D721Med (cell line): ENCODE data around the gene PTGFRN.

Experiments
- DNase-seq: peaks from one replicate; pipeline ENCODE4 v3.0.0; 2011; ENCODE audit warnings: low spot score; ENCODE audit not compliant: insufficient read length
- FAIRE-seq: peaks from 2 replicates; lab custom pipeline; 2011; peaks lifted over from hg19 to GRCh38; lab: Jason Lieb, UNC
- TF ChIP-seq, protein P1 (sequence below): IDR thresholded peaks from 2 replicates; pipeline ENCODE4 v1.5.1; 2012; ENCODE audit warnings: mild to moderate bottlenecking, control low read depth; ENCODE audit not compliant: insufficient read depth; ENCODE audit errors: missing control alignments

Gene PTGFRN

DNA sequence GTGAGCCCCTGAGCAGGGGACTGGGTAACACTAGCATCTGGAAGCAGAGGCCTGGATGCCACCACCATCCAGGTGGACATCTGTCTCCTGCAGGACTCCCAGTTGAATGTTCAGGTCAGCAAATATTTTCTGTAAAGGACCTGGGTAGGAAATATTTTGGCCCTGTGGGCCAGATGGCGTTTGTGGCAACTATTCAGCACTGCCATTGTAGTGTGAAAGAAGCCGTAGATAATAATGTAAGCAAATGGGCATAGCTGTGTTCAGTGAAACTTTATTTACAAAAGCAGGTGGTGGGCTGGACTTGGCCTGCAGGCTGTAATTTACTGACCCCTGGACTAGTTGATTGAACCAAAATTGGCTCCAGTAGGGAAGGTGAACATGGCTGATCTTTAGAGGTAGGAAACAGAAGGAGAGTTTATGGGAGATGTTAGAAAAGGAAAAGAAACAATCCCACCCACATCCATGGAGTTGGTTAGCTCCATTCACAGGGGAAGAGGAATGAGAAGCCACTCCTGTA, 71.9 kb downstream of the PTGFRN start:
- TF ChIP-seq, protein P1, sequence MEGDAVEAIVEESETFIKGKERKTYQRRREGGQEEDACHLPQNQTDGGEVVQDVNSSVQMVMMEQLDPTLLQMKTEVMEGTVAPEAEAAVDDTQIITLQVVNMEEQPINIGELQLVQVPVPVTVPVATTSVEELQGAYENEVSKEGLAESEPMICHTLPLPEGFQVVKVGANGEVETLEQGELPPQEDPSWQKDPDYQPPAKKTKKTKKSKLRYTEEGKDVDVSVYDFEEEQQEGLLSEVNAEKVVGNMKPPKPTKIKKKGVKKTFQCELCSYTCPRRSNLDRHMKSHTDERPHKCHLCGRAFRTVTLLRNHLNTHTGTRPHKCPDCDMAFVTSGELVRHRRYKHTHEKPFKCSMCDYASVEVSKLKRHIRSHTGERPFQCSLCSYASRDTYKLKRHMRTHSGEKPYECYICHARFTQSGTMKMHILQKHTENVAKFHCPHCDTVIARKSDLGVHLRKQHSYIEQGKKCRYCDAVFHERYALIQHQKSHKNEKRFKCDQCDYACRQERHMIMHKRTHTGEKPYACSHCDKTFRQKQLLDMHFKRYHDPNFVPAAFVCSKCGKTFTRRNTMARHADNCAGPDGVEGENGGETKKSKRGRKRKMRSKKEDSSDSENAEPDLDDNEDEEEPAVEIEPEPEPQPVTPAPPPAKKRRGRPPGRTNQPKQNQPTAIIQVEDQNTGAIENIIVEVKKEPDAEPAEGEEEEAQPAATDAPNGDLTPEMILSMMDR, result no peak
- DNase-seq, result no peak
- no peak for FAIRE-seq

DNA sequence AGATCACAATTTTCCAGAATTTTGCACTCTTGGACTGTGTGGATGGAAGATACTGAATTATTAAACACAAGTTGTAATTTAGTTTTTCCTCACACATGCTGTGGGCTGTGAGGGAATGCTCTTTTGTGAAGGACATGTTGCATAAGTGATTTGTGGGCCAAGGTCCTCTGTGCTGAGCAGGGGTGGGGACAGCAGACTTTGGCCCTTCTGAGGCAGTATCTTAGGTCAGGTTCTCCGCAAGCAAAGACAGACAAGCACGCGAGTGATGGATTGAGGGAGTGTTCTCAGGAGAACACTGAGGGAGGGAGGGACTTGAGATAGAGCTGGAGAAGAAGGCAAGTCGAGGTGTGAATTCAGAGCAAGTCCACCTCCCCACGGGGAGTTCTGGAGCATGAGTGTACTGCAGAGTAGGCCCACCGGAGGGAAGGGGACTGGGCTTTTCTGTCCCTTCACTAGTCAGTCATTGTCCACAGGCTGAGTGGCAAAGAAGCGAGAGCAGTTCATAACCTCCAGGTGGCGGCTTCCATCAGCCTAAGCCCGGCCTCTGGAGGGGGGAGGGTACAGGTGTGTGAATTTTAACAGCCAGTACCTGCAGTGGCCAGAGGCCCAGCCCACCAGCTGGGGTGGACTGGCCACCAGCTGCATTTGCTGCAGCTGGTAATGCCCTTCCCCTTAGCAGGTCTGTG, 72.7 kb downstream of the PTGFRN start:
- FAIRE-seq (no peak), DNase-seq (no peak)
- TF ChIP-seq, protein P1, result no peak

DNA sequence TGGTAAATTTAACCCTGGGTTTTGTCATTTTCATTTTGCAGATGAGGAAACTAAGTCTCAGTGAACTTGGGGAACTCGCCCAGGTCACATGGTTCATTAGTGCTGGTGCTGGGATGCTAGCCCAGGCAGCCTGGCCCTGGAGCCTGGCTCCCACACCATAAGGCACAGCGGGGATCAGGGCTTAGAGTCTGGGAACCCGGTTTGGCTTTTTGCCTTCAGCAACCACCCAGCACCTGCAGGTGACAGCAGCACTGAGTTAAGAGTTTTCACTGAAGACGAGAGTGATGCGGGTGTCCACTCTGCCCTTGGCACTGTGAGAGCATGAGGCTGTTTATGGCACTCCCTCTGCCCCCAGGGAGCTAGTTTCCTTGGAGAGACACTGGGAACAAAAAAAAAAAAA, 73.4 kb downstream of the PTGFRN start:
- DNase-seq, result no peak
- no peak for FAIRE-seq
- TF ChIP-seq, protein P1, result no peak

DNA sequence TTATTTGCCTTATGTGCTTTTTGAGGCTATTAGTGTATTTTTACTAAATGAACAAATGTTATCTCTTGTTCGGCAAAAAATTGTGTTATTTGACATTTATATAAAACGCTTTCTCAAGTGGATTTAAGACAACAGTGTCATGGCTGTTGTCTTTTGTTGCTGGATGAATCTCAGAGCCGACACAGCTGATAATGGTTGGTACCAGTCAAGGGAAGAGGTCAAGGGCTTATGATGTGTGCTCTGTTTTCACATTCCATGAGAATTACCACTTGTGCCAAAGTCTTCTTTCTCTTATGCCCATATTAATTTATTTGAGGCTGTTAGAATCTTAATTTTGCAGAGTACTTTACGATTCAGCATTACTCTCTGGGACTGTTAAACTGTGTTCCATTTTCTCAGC, 74.0 kb downstream of the PTGFRN start:
- FAIRE-seq (no peak), DNase-seq (no peak)
- TF ChIP-seq, protein P1, result no peak

DNA sequence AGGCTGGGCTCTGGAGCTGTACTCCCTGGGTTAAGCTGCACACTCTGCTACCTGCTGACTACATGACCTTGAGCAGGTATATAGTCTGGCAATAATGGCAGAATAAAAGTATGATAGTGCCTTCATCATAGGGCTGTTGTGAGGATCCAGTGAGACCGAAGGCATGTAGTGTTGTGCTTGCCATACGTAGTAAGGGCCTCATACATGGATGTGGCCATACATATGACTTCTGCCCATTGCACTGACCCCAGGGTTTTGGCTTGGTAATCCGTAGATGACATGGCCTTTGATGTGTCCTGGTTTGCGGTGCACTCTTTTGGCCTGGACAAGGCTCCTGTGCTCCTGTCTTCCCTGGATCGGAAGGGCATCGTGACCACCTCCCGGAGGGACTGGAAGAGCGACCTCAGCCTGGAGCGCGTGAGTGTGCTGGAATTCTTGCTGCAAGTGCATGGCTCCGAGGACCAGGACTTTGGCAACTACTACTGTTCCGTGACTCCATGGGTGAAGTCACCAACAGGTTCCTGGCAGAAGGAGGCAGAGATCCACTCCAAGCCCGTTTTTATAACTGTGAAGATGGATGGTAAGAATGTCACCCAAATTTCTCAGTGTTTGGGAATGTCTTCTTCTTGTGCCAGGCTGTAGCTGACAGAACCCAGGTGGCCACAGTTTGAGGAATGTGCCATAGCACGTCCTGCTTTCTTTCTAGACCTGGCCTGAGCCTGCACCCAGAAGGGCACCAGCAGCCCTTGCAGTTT, 74.9 kb downstream of the PTGFRN start:
- FAIRE-seq, result no peak
- DNase-seq, result no peak
- TF ChIP-seq, protein P1, result no peak

DNA sequence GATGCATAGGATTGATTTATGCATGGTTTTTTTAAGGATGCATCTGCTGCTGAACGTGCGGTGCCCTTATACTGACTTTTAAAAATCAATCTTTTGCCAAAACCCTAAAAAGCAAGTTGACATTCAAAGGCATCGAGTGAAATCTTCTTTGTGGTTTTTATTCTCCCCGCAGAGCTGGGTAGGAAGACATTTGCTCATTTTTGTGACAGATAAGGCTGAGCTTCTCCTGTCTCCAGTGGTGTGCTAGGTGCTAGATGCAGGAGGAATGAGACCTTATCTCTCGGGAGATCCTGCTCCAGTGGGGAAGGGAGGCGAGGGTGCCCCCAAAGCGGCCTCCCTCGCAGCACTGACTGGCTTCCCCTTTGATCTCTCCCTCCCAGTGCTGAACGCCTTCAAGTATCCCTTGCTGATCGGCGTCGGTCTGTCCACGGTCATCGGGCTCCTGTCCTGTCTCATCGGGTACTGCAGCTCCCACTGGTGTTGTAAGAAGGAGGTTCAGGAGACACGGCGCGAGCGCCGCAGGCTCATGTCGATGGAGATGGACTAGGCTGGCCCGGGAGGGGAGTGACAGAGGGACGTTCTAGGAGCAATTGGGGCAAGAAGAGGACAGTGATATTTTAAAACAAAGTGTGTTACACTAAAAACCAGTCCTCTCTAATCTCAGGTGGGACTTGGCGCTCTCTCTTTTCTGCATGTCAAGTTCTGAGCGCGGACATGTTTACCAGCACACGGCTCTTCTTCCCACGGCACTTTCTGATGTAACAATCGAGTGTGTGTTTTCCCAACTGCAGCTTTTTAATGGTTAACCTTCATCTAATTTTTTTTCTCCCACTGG, 76.9 kb downstream of the PTGFRN start:
- no peak for FAIRE-seq
- TF ChIP-seq, protein P1, result no peak
- DNase-seq, result no peak
